Aorta (tissue), 5 donors: Measurements from ENCODE around the gene GRAMD1A. TPM values are rescaled to one million over a fixed set of nuclear protein-coding genes. Genes with fewer than 3 reads are reported as not detected.
"Not testable (repeated sequence)": the region's sequence is repeated elsewhere in the genome, so short reads cannot be mapped to it uniquely, and the experiment has no call there.

Experiments used
- ATAC-seq: fragments of 200-7000 bp; cut with Tn5 transposase; one replicate; pipeline ENCODE4 v1.9.1; 2022; ENCODE audit warnings: moderate library complexity; ENCODE audit not compliant: low FRiP score
- DNase-seq, 2 donors: peaks; one replicate each; pipeline ENCODE4 v3.0.0-alpha.2; 2020
- H3K27ac ChIP-seq, 2 donors: one replicate each; pipeline ENCODE4 v1.5.1; 2013; ENCODE audit warnings: low read length in 2 of 2, mild to moderate bottlenecking in 2 of 2, moderate library complexity in 2 of 2, control low read depth in 1 of 2, inconsistent platforms in 1 of 2, low read depth in 1 of 2
- H3K27me3 ChIP-seq, 2 donors: one replicate each; pipeline ENCODE4 v1.6.1; 2013; ENCODE audit warnings: control low read depth in 1 of 2, low read length in 1 of 2, mild to moderate bottlenecking in 1 of 2, moderate library complexity in 1 of 2; ENCODE audit not compliant: insufficient read depth in 2 of 2, control insufficient read depth in 1 of 2
- H3K36me3 ChIP-seq, 2 donors: one replicate each; pipeline ENCODE4 v1.6.1; 2013; ENCODE audit warnings: control low read depth in 1 of 2, low read length in 1 of 2, mild to moderate bottlenecking in 1 of 2; ENCODE audit not compliant: insufficient read depth in 2 of 2, control insufficient read depth in 1 of 2
- H3K4me1 ChIP-seq, 2 donors: one replicate each; pipeline ENCODE4 v1.6.1; 2013; ENCODE audit warnings: low read length in 2 of 2, control low read depth in 1 of 2, mild to moderate bottlenecking in 1 of 2, moderate library complexity in 1 of 2; ENCODE audit not compliant: insufficient read depth in 2 of 2, control insufficient read depth in 1 of 2
- H3K4me3 ChIP-seq, 2 donors: one replicate each; pipeline ENCODE4 v1.5.1; 2013; ENCODE audit warnings: low read length in 2 of 2, control low read depth in 1 of 2, mild to moderate bottlenecking in 1 of 2
- H3K9me3 ChIP-seq: one replicate; pipeline ENCODE4 v1.6.1; 2013; ENCODE audit warnings: mild to moderate bottlenecking, low read length; ENCODE audit not compliant: control insufficient read depth
- WGBS, 2 donors: extraction: QIAGEN DNeasy Blood & Tissue Kit; methylation state at CpG; one replicate each; pipeline ENCODE4 v1.1.7; 2013; 5-methylcytosine and 5-hydroxymethylcytosine counted together
- intact Hi-C, 2 donors: fragments of 100-400 bp; cut with DNase I; formaldehyde crosslinking; loops; one replicate each; pipeline versions ENCODE4 v1.14.2 to v1.15.0; 2022
- polyA plus RNA-seq, 2 donors: library from polyadenylated mRNA; stranded (reverse); fragments of 200-250 nt; gene quantifications; one replicate each; pipeline ENCODE4 v1.2.3, GENCODE V29; 2013
- total RNA-seq, 2 donors: library from RNA; stranded (reverse); fragmentation: NEBNext Ultra II Directional; extraction: Animal tissue kit (Norgen Biotek cat#: 25700); gene quantifications; one replicate each; pipeline ENCODE4 v1.2.1, GENCODE V29; 2021
- donor health status: healthy with polysubstance abuse.
- donor health status: Bipolar disorder and iron deficiency.
- donor health status: DM: no; HTN: no; CAD: no.
- donor health status: DM: no; HTN: no; CAD: no.
- donor health status: DM: yes; HTN: yes; CAD: no.

GRAMD1A gene
- total and polyA plus RNA-seq, 4 donors = 13.4 to 92.7 (median 62.3) TPM

DNA sequence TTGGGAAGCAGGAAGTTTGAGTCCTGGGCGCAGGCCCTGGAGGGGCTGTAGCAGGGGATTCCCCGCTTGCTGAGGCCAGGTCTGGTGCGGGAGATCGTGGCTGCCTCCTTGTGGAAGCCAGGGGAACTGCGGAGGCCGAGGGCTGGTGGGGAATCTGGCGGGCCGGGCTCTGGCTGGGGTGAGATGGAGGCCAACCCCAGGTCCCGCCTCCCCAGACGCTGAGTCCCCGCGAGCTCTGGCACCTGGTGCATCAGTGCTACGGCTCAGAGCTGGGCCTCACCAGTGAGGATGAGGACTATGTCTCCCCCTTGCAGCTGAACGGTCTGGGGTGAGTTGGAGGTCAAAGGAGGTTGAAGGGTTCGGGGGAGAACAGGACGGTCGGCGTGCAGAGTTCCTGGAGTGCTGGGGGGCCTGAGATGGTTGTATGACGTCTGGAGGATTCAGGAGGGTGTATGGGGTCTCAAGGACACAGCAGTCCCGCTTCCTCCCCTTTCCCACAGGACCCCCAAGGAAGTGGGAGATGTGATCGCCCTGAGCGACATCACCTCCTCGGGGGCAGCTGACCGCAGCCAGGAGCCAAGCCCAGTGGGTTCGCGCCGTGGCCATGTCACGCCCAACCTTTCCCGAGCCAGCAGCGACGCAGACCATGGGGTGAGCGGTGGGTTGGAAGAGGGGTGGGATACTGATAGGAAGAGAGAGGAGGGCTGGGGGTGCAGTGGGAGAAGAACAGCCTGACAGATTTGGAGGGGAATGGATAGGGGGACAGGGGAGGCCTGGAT lies 13.1 kb downstream of the GRAMD1A start:
- H3K9me3 ChIP-seq = no peaks in the 10 kb centered on the region
- peak; percentile 84 to 93 for DNase-seq
- intact Hi-C loops = loop anchor here (1.0 to 2.0 kb wide), 2 partner anchors 40 kb away; no protein-coding TSS in a partner anchor
- H3K4me1 ChIP-seq = no peaks in the 10 kb centered on the region
- no peaks in the 10 kb centered on the region for H3K27me3 ChIP-seq
- ATAC-seq = peak; percentile 78
- 51 to 53% methylated on average over 30 to 32 of the region's 32 CpGs for WGBS, 2 donors
- no peak overlapping the region for H3K4me3 ChIP-seq
- no peak overlapping the region for H3K27ac ChIP-seq
- peaks cover 0 to 2% of the 10 kb centered on the region in 2 donors for H3K36me3 ChIP-seq

DNA sequence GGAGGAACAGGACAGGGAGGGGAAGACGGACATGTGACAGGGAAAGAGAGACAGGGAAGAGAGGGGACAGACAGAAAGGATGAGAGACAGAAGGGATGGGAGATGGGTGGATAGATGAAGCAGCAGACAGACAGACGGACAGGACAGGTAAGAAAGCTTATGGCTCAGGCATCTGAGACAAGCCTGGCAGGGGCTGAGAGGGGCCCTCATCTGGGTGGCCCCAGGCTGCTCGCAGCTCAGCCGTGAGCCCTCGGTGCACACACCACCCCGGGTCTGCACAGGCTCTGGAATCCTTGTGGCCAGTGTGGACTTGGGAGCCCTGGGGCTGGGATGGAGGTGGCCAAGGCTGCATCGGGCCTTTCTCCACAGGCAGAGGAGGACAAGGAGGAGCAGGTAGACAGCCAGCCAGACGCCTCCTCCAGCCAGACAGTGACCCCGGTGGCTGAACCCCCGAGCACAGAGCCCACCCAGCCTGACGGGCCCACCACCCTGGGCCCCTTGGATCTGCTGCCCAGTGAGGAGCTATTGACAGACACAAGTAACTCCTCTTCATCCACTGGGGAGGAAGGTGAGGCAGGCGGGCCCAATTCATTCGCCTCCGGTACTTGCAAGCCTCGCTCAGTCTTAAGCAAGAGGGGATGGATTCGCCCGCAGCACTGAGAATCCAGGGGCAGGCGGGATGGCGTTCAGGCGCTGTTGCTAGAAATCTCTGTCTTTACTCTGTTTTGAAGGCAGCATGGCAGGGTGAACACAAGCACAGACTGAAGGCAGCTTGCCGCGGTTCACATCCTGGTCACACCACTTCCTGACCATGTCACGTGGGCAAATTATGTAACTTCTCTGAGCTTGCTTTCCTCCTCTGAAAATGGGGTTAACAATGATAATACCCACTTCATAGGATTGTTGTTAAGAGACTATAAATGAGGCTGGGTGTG lies 14.0 kb downstream of the GRAMD1A start:
- no peak for DNase-seq
- Histone ChIP-seq H3K4me1 (no peaks in the 10 kb centered on the region), H3K27me3 (no peaks in the 10 kb centered on the region), H3K27ac (no peak overlapping the region), H3K4me3 (no peak overlapping the region), H3K9me3 (no peaks in the 10 kb centered on the region), H3K36me3 (peaks cover 0 to 2% of the 10 kb centered on the region in 2 donors)
- 89% methylated on average over 21 to 23 of the region's 23 CpGs for WGBS, 2 donors
- intact Hi-C loops = loop anchor here (1.0 to 2.0 kb wide), 2 partner anchors 41 kb away; no protein-coding TSS in a partner anchor
- ATAC-seq = peak; percentile 6

DNA sequence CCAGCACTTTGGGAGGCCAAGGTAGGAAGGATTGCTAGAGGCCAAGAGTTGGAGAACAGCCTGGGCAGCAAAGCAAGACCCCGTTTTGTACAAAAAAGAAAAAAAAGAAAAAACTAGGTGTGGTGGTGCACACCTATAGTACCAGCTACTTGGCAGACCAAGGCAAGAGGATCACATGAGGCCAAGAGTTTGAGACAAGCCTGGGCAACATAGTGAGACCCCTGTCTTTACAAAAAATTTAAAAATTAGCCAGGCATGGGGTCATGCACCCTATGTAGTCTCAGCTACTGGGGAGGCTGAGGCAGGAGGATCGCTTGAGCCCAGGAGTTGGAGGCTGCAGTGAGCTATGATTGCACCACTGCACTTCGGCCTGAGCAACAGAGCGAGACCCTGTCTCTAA lies 14.7 kb downstream of the GRAMD1A start:
- ATAC-seq, DNase-seq, intact Hi-C loops, H3K27me3 ChIP-seq, H3K4me1 ChIP-seq, H3K4me3 ChIP-seq, H3K27ac ChIP-seq, H3K9me3 ChIP-seq, H3K36me3 ChIP-seq: not testable (repeated sequence)
- 93% methylated on average over 4 of the region's 4 CpGs for WGBS, 2 donors

DNA sequence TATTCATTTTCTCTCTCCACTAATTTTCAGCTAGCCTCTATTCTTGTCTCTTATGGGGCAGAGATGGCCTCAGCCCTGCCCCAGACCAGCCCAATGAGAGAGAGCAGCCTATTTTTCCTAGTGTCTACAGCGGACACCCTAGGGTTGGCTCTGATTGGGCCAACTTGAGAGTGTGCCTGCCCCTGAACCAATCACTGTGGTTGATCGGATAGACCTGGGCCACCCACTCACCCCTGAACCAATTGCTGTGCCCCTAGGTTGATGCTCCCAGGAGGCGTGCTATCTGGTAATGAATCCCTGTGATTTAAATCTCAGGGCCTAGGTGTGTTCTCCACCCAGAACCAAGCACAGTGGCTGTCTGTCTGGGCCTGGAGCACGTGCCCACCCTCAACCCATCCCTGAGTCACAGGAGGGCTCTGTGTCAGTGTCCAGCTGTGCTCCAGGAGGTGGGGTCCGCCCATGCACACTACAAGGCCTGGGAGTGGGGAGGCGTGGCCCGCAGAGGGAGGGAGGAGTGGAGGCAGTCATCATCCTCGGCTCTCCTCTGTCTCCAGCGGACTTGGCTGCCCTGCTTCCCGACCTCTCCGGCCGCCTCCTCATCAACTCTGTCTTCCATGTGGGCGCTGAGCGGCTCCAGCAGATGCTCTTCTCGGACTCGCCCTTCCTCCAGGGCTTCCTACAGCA lies 15.3 kb downstream of the GRAMD1A start:
- no peak overlapping the region for H3K27ac ChIP-seq
- intact Hi-C loops = no loop called here
- ATAC-seq (no peak), DNase-seq (peak in 1 of 2 donors; percentile 76)
- no peaks in the 10 kb centered on the region for H3K4me1 ChIP-seq
- 88 to 92% methylated on average over 13 to 16 of the region's 16 CpGs for WGBS, 2 donors
- no peak overlapping the region for H3K4me3 ChIP-seq
- no peaks in the 10 kb centered on the region for H3K9me3 ChIP-seq
- H3K27me3 ChIP-seq = no peaks in the 10 kb centered on the region
- peaks cover under 1 to 5% of the 10 kb centered on the region in 2 donors for H3K36me3 ChIP-seq

DNA sequence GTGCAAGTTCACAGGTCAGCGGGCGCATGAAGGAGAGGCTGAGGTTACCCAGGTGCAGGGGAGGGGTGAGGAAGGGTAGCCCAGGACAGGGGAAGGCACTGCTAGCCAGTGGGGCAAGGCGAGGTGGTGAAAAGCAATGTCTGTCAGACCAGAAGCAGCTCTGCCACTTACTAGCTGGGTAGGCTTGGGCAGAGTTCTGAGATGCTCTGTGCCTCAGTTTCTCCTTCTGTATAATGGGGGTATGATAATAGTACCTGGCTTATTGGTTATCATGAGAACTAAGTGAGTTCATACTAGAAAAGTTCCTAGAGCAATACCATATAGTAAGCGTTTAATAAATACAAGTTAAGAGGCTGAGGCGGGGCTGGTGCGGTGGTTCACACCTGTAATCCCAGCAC lies 15.8 kb downstream of the GRAMD1A start:
- Histone ChIP-seq H3K9me3 (no peaks in the 10 kb centered on the region), H3K27ac (no peak overlapping the region), H3K36me3 (peaks cover 0 to 6% of the 10 kb centered on the region in 2 donors), H3K4me3 (no peak overlapping the region), H3K4me1 (no peaks in the 10 kb centered on the region), H3K27me3 (no peaks in the 10 kb centered on the region)
- intact Hi-C loops = no loop called here
- no peak for DNase-seq
- ATAC-seq = no peak
- WGBS, 2 donors = 96 to 98% methylated on average over 6 of the region's 6 CpGs

DNA sequence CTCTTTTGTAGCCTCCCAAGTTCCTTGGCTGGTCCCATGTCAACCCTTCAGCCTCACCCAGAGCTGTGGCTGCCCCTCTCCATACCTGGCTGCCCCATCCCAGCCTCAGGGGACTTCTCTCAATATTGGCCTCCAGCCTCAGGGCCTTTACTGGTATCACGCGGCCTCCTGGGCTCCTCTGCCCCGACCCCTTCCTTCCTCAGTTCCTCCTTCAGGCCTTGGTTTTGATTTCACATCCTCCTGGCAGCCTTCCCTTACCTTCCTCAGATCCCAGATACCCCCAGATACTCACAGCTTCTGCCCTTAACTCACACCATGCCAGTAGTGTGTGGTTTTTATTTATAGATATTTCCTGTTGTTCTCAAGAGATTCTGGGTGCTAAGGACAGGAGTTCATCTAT lies 17.4 kb downstream of the GRAMD1A start:
- WGBS, 2 donors = 83 to 86% methylated on average over 3 of the region's 3 CpGs
- intact Hi-C loops = no loop called here
- H3K4me3 ChIP-seq = no peak overlapping the region
- no peaks in the 10 kb centered on the region for H3K27me3 ChIP-seq
- no peak for DNase-seq
- no peak for ATAC-seq
- H3K27ac ChIP-seq = no peak overlapping the region
- no peaks in the 10 kb centered on the region for H3K9me3 ChIP-seq
- no peaks in the 10 kb centered on the region for H3K4me1 ChIP-seq
- H3K36me3 ChIP-seq = peaks cover 0 to 10% of the 10 kb centered on the region in 2 donors

DNA sequence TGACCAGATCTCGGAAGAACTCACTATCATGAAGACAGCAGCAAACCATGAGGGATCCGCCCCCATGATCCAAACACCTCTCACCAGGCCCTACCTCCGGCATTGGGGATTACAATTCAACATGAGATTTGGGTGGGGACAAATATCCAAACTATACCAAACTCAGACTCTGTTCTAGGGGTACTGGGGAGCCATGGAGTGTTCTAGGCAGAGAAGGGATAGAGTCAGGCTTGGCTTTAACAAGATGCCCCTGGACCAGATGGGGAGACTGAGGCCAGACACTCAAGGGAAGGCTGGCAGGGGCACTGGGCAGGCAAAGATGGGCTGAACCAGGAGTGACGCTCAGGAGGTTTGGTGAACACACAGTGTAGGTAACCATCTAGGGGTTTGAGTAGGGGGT lies 18.3 kb downstream of the GRAMD1A start:
- DNase-seq = no peak
- H3K4me1 ChIP-seq = no peaks in the 10 kb centered on the region
- intact Hi-C loops = no loop called here
- WGBS, 2 donors = 93 to 95% methylated on average over 4 of the region's 4 CpGs
- H3K27me3 ChIP-seq = no peaks in the 10 kb centered on the region
- H3K4me3 ChIP-seq = no peak overlapping the region
- H3K27ac ChIP-seq = no peak overlapping the region
- peaks cover 0 to 10% of the 10 kb centered on the region in 2 donors for H3K36me3 ChIP-seq
- ATAC-seq = no peak
- H3K9me3 ChIP-seq = no peaks in the 10 kb centered on the region

DNA sequence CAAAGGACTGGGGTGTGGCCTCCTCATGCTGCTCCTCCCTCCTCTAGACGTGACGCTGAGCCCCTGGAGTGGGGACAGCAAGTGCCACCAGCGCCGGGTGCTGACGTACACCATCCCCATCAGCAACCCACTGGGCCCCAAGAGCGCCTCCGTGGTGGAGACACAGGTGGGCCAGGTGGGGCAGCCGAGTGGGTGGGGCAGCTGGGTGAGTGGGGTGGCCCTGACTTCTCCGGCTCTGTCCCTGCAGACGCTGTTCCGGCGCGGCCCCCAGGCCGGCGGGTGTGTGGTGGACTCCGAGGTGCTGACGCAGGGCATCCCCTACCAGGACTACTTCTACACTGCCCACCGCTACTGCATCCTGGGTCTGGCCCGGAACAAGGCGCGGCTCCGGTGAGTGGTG lies 19.0 kb downstream of the GRAMD1A start:
- 94% methylated on average over 17 to 22 of the region's 22 CpGs for WGBS, 2 donors
- no peak overlapping the region for H3K4me3 ChIP-seq
- peak in 1 of 2 donors; percentile 70 for DNase-seq
- no peaks in the 10 kb centered on the region for H3K9me3 ChIP-seq
- H3K27ac ChIP-seq = no peak overlapping the region
- intact Hi-C loops = no loop called here
- H3K27me3 ChIP-seq = no peaks in the 10 kb centered on the region
- peaks cover 0 to 10% of the 10 kb centered on the region in 2 donors for H3K36me3 ChIP-seq
- no peaks in the 10 kb centered on the region for H3K4me1 ChIP-seq
- no peak for ATAC-seq
